Spleen (tissue), 11 donors: ENCODE data around the gene PLXNB2. TPM values are rescaled to one million over a fixed set of nuclear protein-coding genes. Genes with fewer than 3 reads are reported as not detected.

Source experiments
- DNase-seq: peaks from one replicate; pipeline ENCODE4 v3.0.0-alpha.2; 2020
- H3K27ac ChIP-seq, 8 donors: fragments of 200-600 bp; sonication (generic) in 7 of 8; 1 replicate in 4 of 8; 2 replicates in 4 of 8; pipeline versions ENCODE4 v1.5.0 to v1.8.0; 2016 to 2021; ENCODE audit warnings: inconsistent platforms in 4 of 8, mild to moderate bottlenecking in 4 of 8, moderate library complexity in 1 of 8
- H3K27me3 ChIP-seq, 7 donors: fragments of 200-600 bp; sonication (generic) in 6 of 7; replicated peaks in 1 of 7; 1 replicate in 4 of 7; 2 replicates in 3 of 7; pipeline versions ENCODE4 v1.5.0 to v1.8.0; 2016 to 2021; ENCODE audit warnings: inconsistent platforms in 3 of 7, mild to moderate bottlenecking in 1 of 7
- H3K36me3 ChIP-seq, 6 donors: fragments of 200-600 bp; sonication (generic) in 5 of 6; 1 replicate in 4 of 6; 2 replicates in 2 of 6; pipeline versions ENCODE4 v1.5.0 to v1.8.0; 2016 to 2021; ENCODE audit warnings: inconsistent platforms in 2 of 6
- H3K4me1 ChIP-seq, 6 donors: fragments of 200-600 bp; sonication (generic) in 5 of 6; 1 replicate in 3 of 6; 2 replicates in 3 of 6; pipeline versions ENCODE4 v1.5.0 to v1.8.0; 2016 to 2021; ENCODE audit warnings: inconsistent platforms in 3 of 6
- H3K4me3 ChIP-seq, 8 donors: fragments of 200-600 bp; sonication (generic) in 7 of 8; 1 replicate in 4 of 8; 2 replicates in 4 of 8; pipeline versions ENCODE4 v1.5.0 to v1.8.0; 2016 to 2021; ENCODE audit warnings: inconsistent platforms in 4 of 8, mild to moderate bottlenecking in 4 of 8, moderate library complexity in 2 of 8
- H3K9me3 ChIP-seq, 8 donors: fragments of 200-600 bp; sonication (generic) in 7 of 8; 1 replicate in 4 of 8; 2 replicates in 4 of 8; pipeline versions ENCODE4 v1.5.0 to v1.8.0; 2016 to 2021; ENCODE audit warnings: inconsistent platforms in 4 of 8
- CTCF ChIP-seq, 11 experiments: fragments of 200-600 bp in 7 of 11; fragments of 450-650 bp in 4 of 11; sonication (generic) in 4 of 11; IDR thresholded peaks in 8 of 11; conservative IDR thresholded peaks in 3 of 11; 1 replicate in 7 of 11; 2 replicates in 4 of 11; pipeline versions ENCODE4 v1.4.0 to v1.8.0; 2016 to 2021; ENCODE audit warnings: antibody characterized with exemption in 11 of 11, inconsistent platforms in 4 of 11, mild to moderate bottlenecking in 1 of 11
- POLR2A ChIP-seq, 3 donors: fragments of 450-650 bp; IDR thresholded peaks; one replicate each; pipeline ENCODE4 v1.5.1; 2017; ENCODE audit warnings: antibody characterized with exemption in 3 of 3, mild to moderate bottlenecking in 1 of 3
- POLR2AphosphoS5 ChIP-seq, 3 donors: sonication (generic); formaldehyde crosslinking; IDR thresholded peaks; one replicate each; pipeline ENCODE4 v1.5.1; 2017; ENCODE audit warnings: antibody characterized with exemption in 3 of 3
- WGBS, 5 donors: extraction: QIAGEN DNeasy Blood & Tissue Kit in 3 of 5; methylation state at CpG; one replicate each; pipeline versions ENCODE4 v1.1.5 to v1.1.7; 2013 to 2018; 5-methylcytosine and 5-hydroxymethylcytosine counted together
- intact Hi-C: fragments of 100-400 bp; cut with DNase I; formaldehyde crosslinking; loops from one replicate; pipeline ENCODE4 v1.15.0; 2023; ENCODE audit warnings: low total_unique reads
- polyA plus RNA-seq, 3 donors: library from polyadenylated mRNA; stranded (reverse); fragments of 200-250 nt; gene quantifications; one replicate each; pipeline ENCODE4 v1.2.1, GENCODE V29; 2013
- total RNA-seq, 7 donors: library from RNA; depleted of rRNA in 3 of 7; stranded (reverse); fragments of >200 nt in 3 of 7; fragmentation: NEBNext Ultra II Directional in 4 of 7; extraction: Animal tissue kit (Norgen Biotek cat#: 25700) in 4 of 7; gene quantifications; one replicate each; pipeline versions ENCODE4 v1.1.0 to v1.2.1, GENCODE V29; 2016 to 2021
- donor health status: healthy with polysubstance abuse.
- donor health status: DM: no; HTN: no; CAD: no; lungs with moderate emphysema.
- donor health status: DM: no; HTN: no; CAD: no.
- donor health status: Bipolar disorder and iron deficiency.
- donor health status: healthy.
- donor health status: DM: no; HTN: no; CAD: no.
- donor health status: DM: yes; HTN: yes; CAD: no.

Gene PLXNB2
- total and polyA plus RNA-seq, 10 donors = 41.9 to 382 (median 242) TPM

- peak overlapping the region; percentile 37 to 93 (median 87) for H3K27ac ChIP-seq
- TF ChIP-seq POLR2A (IDR thresholded peaks at IDR 0.05) (no peak), POLR2AphosphoS5 (IDR thresholded peaks at IDR 0.05) (peak; percentile 56 to 74 (median 57)), CTCF (IDR thresholded peaks at IDR 0.05 in 8 of 11, conservative IDR thresholded peaks at IDR 0.05 in 3 of 11) (peak; percentile 88 to 97 (median 95))
These were observed 34.7 kb upstream of the PLXNB2 start for GRCh38 chr22:50341977-50342650.

GRCh38 chr22:50339945-50340879, 32.8 kb upstream of the PLXNB2 start:
- intact Hi-C loops = loop anchor here (5.0 to 10.0 kb wide), 2 partner anchors 88 to 135 kb away; partner anchors contain the start of genes HDAC10 and SBF1
- Histone ChIP-seq H3K4me3 (no peak overlapping the region), H3K27ac (no peak overlapping the region), H3K27me3 (no peaks in the 10 kb centered on the region), H3K9me3 (no peaks in the 10 kb centered on the region), H3K36me3 (no peaks in the 10 kb centered on the region), H3K4me1 (peaks cover 0 to 17% (median 12%) of the 10 kb centered on the region in 6 donors)
- 64 to 82% (median 75%) methylated on average over 12 of the region's 12 CpGs for WGBS, 5 donors
- DNase-seq = no peak
- TF ChIP-seq POLR2AphosphoS5 (IDR thresholded peaks at IDR 0.05) (no peak), CTCF (IDR thresholded peaks at IDR 0.05 in 8 of 11, conservative IDR thresholded peaks at IDR 0.05 in 3 of 11) (no peak), POLR2A (IDR thresholded peaks at IDR 0.05) (no peak)

More at GRCh38 chr22:50341977-50342650, 34.7 kb upstream of the PLXNB2 start:
- Histone ChIP-seq H3K4me1 (peaks cover 1 to 28% (median 20%) of the 10 kb centered on the region in 6 donors), H3K36me3 (peaks cover 0 to 8% (median 0%) of the 10 kb centered on the region in 6 donors), H3K27me3 (no peaks in the 10 kb centered on the region), H3K4me3 (peak overlapping the region; percentile 64 to 95 (median 71)), H3K9me3 (no peaks in the 10 kb centered on the region)
- DNase-seq = peak; percentile 95
- 10 to 16% (median 13%) methylated on average over 21 to 26 of the region's 26 CpGs for WGBS, 5 donors
- intact Hi-C loops = loop anchor here (5.0 to 10.0 kb wide), 2 partner anchors 90 to 133 kb away; partner anchors contain the start of genes HDAC10 and SBF1

- DNase-seq = no peak
- Histone ChIP-seq H3K9me3 (no peaks in the 10 kb centered on the region), H3K36me3 (no peaks in the 10 kb centered on the region), H3K27ac (no peak overlapping the region), H3K27me3 (no peaks in the 10 kb centered on the region), H3K4me1 (peaks cover 0 to 17% (median 12%) of the 10 kb centered on the region in 6 donors), H3K4me3 (no peak overlapping the region)
- TF ChIP-seq CTCF (IDR thresholded peaks at IDR 0.05 in 8 of 11, conservative IDR thresholded peaks at IDR 0.05 in 3 of 11) = no peak
- no peak for TF ChIP-seq POLR2AphosphoS5 (IDR thresholded peaks at IDR 0.05)
- no peak for TF ChIP-seq POLR2A (IDR thresholded peaks at IDR 0.05)
- intact Hi-C loops = no loop called here
- 92 to 98% (median 95%) methylated on average over 4 of the region's 4 CpGs for WGBS, 5 donors
These were observed 31.5 kb upstream of the PLXNB2 start for GRCh38 chr22:50338860-50339462.
